CD4-positive, alpha-beta T cell treated with Interleukin-2 at 100 ng/mL for 4 hours (primary cell): ENCODE results near the gene FGF18.
"Not testable (repeated sequence)": the region's sequence is repeated elsewhere in the genome, so short reads cannot be mapped to it uniquely, and the experiment has no call there.

Source experiments
- DNase-seq: peaks from one replicate; pipeline ENCODE4 v3.0.0-alpha.2; 2020; ENCODE audit warnings: low spot score

The FGF18 gene

GRCh38 chr5:171400169-171400568 lies 19.3 kb upstream of the FGF18 start:
- DNase-seq: no peak

DNA sequence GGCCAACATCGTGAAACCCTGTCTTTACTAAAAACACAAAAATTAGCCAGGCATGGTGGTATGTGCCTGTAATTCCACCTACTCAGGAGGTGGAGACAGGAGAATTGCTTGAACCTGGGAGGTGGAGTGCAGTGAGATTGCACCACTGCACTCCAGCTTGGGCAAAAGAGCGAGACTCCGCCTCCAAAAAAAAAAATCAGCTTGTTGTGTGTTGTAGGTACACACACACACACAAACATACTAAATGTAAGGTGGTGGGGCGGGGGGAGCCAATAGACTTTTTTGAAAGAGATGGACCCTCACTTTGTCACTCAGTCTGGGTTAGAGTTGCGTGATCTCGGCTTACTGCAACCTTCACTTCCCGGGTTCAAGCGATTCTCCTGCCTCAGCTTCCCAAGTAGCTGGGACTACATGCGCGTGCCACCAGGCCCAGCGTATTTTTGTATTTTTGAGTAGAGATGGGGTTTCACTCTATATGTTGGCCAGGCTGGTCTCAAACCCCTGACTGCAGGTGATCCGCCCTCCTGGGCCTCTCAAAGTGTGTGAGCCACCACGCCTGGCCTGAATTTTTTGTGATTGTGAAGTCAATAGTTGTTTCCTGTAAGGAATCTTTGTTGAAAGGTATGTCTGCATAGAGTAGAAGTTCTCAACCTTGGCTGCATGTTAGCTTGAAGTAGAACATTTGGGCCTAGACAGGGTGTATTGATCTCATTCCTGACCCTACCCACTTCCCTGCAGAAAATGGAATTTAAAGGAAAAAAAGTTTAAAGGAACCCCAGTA lies 18.1 kb upstream of the FGF18 start:
- DNase-seq: no peak

- DNase-seq: not testable (repeated sequence)
Observed at GRCh38 chr5:171402751-171403150, 16.7 kb upstream of the FGF18 start.

DNA sequence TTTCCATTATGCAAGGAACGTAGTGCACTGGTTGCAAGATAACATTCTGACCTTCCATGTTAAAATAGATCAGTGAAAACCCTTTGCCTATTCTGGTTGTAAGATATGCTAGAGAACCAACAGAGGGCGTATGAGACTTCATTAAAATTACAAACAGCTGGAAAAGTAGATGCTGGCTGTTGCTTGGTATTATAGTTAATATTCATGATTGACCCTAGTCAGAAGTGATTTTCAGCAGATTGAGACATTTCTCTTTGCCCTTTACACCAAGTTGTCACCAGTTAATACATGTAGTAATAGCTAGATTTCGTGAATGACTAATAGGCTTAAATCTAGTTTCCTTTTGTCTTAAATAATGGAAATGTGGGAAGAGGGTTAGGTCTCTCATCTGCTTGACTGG lies 13.8 kb upstream of the FGF18 start:
- DNase-seq: no peak

GRCh38 chr5:171407234-171407633 lies 12.2 kb upstream of the FGF18 start:
- no peak for DNase-seq

- no peak for DNase-seq
Observed at GRCh38 chr5:171409164-171410136, 10.0 kb upstream of the FGF18 start.

GRCh38 chr5:171410181-171410580 lies 9.3 kb upstream of the FGF18 start:
- DNase-seq: no peak

GRCh38 chr5:171412186-171412585 lies 7.3 kb upstream of the FGF18 start:
- DNase-seq: no peak

GRCh38 chr5:171413153-171413910 lies 6.1 kb upstream of the FGF18 start:
- no peak for DNase-seq

- not testable (repeated sequence) for DNase-seq
Observed at GRCh38 chr5:171413993-171414392, 5.5 kb upstream of the FGF18 start.

- DNase-seq: no peak
Observed at GRCh38 chr5:171415115-171415730, 4.2 kb upstream of the FGF18 start.

- no peak for DNase-seq
Observed at GRCh38 chr5:171416160-171417049, 3.0 kb upstream of the FGF18 start.

- peak; percentile 46 for DNase-seq
Observed at GRCh38 chr5:171418316-171418981, 998 bp upstream of the FGF18 start.

- no peak for DNase-seq
Observed at GRCh38 chr5:171419688-171420430, 412 bp downstream of the FGF18 start.

DNA sequence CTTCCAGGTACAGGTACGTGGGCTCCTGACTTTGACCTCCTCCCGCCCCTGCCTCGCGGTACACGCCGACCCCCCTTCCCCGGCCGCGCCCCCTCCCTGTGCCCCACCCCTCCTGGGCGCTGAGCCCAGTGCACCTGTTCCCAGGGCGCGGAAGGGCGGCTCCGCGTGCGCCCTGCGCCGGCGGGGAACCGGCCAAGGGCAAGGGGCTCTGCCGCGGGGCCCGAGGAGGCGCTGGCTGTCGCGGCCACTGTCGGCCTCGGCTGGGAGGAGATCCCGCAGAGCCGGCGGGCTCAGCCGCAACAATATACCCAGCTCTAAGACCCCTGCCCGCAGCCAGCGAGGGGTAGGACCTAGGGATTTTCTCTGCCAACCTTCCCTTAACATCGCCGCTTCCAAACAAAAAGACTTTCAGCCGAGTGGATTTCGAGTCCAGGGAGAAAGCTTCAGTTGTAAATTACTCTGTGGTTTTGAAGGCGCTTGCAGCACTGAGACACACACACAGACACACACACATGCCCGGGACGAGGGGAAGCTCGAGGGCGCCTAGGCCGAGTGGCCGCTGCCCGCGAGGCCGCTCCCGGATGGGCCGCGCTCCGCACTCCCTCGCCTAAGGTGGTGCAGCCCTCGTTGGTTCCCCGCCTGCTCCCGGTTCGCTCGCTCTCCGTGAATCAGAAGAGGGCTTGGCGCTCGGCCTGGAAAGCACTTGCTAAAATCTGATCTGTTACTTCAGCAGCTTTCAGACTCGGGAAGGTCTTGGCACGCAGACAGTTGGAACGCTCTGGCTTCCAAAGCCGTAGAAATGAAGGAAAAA lies 1.2 kb downstream of the FGF18 start:
- DNase-seq: no peak

GRCh38 chr5:171421331-171422262 lies 2.1 kb downstream of the FGF18 start:
- DNase-seq: no peak

- no peak for DNase-seq
Observed at GRCh38 chr5:171422495-171422894, 3.0 kb downstream of the FGF18 start.
